Activated CD4-positive, alpha-beta T cell treated with anti-CD3 and anti-CD28 coated beads, Interleukin-2, amount 50 U/mL, for 4 hours (primary cell): ENCODE measurements around the gene DAPK2.

ENCODE experiments used
- DNase-seq, 2 experiments: peaks; one replicate each; pipeline ENCODE4 v3.0.0-alpha.2; 2020

DAPK2 gene

DNA sequence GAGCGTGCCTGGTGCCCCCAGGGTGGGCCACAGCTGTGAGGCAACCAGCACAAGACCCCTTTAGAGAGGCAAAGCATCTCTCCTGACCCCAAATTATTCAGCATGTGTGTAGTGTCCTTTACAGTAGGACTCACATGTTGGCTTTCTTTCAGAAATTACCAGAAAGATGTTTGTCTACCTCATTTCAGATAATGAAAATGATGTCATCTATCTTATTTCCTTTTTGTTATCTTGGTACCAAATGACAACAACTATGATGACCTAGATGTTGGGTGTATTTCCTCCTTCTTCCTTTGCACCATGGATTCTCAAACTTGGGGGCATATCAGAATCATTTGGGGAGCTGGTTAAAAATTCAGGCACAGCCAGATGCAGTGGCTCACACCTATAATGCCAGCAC is 50.5 kb downstream of the DAPK2 start:
- DNase-seq, result no peak

DNA sequence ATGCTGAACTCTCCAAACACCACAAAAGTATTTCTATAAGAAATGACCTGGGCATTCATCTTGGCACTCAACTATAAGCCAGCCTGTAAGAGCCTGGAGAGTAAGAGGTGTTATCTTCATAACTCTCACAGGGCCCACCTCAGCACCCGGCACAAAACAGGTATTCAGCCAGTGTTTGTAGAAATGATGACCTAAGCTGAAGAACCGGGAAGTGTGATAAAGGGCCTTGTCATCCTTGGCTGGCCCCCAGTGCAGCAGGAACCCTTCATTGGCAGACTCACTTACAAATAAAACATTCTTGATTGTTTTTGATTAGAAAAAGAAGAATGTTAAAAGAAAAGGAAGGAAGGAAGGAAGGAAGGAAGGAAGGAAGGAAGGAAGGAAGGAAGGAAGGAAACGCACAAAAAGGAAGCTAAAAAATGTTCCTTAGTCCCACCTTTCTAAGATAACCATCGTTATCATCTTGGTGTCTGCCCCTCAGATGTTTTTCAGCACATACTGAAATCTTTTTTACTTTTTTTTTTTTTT is 52.1 kb downstream of the DAPK2 start:
- DNase-seq, result no peak

- DNase-seq, result no peak
Measured at GRCh38 chr15:63992300-63992699, 54.0 kb downstream of the DAPK2 start.

- no peak for DNase-seq
Measured at GRCh38 chr15:63991706-63992105, 54.6 kb downstream of the DAPK2 start.

GRCh38 chr15:63990454-63990853 is 55.8 kb downstream of the DAPK2 start:
- DNase-seq, result no peak

DNA sequence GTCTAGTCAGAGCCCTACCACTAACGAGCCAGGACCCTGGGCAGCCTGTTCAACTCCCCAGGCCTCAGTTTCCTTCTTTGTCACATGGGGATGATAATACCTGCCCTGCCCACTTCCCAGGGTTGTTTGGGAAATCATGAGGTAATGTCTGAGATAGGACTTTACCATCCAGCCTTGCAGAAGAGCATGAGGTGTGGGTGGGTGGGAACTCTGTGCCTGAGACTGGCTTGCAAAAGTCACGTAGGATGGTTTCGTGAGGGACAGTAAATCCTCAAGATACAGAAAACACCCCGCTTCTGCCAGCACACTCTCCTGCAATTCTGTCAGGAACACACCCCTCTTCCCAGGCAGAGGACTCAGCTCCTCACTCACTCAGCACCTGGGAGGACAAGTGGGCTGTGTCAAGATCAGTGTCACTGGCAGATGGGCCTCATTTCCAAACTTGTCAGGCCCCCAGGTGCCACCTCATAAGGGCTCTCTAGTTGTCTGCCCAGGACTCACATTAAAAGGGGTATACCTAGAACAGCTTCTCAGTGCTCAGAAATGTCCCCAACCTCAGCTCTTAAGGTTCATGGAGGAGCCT is 58.4 kb downstream of the DAPK2 start:
- DNase-seq, result no peak

- DNase-seq, result no peak
Measured at GRCh38 chr15:63986751-63987341, 59.4 kb downstream of the DAPK2 start.

- no peak for DNase-seq
Measured at GRCh38 chr15:63986185-63986680, 60.1 kb downstream of the DAPK2 start.

DNA sequence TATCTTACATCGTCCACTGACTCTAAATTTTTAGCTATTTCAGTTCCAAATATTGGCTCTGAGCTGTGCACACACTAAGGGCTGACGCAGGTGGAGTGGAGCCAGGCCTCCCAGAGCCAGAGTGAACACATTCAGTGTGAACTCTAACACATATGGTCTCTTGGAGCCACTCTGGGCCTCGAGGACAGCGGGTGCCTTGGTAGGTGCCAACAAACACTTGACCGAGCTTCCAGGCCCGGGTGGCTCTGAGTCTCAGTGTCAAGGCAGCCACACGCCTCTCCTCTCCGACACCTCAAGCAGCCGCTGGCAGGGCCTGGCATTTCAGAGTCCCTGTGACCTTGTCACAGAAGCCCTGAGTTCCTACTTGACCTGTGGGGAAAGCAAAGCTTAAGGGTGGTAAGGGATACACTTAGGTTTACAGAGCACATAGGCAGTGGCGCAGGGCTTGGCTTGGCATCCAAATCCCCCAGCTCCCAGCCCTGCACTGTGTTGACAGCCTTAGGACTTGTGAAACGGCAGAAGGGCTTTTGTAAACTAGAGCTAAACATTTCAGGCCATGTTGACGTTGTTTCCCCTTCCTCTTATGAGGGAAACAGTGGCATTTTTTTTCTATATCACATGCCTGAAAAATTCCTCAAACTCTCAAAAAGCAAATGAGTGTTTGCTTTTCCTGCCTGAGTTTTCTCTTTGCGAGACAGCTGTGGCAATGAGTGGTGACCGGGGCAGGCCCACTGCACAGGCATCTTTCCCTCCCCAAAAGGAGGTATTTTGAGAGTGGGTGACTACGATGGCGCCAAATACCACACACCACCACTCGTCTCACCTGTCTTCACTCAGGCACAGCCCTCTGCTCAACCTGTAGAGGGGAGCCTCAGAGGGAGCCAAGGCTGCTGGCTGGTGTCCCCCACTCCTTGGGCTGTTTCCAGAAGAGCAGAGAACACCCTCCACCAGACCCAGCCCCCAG is 60.8 kb downstream of the DAPK2 start:
- no peak for DNase-seq

DNA sequence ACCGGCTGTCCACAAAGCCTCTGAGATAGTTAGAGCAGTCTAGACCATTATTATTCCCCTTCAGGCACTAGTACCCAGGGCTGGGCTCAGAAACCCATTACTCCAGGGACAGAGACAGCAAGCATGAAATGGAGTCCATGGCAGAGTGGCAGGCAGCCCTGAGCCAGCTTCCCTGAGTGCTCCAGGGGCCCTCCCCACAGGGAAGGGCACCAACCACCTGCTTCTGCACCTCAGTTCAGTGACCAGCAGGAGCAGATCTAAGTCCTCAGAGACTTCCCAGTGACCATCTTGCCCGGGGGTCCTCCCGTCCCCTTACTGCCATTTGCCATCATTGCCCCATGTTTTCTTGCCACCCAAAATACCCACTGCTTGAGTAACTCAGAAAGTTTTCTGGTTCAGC is 62.0 kb downstream of the DAPK2 start:
- DNase-seq, result no peak

DNA sequence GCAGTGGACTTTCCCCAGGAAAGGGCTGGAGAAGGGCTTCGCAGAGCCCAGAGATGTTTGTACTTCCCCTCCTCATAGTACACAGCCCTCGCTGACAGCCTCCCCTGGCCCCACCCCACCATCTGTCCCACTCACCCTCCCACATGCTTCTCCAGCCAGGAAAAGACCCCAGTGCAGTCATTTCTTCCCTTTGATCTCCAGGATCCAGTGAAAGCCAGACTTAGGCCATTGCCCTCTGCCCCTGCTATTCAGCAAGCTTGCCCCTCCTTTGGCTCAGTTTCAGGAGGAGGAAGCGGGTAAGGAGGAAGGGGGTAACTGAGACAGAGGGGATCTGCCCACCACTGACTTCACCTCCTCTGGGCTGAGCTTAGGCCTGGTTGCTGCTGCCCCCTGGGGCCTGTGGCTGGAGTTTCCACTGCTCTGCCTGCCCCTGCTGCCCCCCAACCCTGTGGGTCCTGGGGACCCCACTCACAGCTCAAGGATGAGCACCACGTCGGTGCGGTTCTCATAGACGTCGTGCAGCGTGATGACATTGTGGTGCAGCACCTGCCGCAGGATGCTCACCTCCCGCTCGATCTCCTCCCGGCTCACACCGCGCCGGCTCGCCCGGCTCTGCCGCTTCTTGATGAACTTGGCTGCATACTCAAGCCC is 63.1 kb downstream of the DAPK2 start:
- no peak for DNase-seq

- no peak for DNase-seq
Measured at GRCh38 chr15:63982381-63982854, 63.9 kb downstream of the DAPK2 start.

DNA sequence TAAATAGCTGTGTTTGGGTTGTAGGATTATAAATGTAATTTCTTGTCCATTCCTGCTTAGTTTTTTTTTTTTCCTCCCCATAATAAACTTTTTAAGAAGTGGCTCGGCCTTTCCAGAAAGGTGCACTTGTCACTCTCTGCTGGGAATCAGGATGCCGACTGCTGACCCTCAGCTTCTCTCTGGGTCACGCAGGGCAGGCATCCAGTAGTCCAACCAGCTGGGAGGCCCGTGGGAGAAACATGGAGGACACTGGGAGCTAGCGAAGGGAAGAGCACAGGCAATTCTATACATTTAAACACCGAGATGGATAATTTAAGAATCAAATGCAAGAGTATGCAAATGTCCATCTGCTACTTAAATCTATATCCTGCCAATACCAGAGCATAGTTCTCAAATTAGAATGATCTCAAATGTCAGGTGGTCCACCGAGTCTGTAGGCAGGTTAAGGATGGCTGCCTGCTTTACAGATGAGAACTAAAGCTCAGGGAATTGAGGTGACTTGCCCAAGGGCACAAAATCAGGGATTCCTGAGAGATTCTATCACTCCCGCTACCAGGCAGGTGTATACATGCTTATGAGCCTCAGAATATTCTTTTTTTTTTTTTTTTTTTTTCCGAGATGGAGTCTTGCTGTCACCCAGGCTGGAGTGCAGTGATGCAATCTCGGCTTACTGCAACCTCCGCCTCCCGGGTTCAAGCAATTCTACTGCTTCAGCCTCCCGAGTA is 64.5 kb downstream of the DAPK2 start:
- DNase-seq, result no peak

GRCh38 chr15:63979262-63979793 is 67.0 kb downstream of the DAPK2 start:
- DNase-seq, result no peak

GRCh38 chr15:63978511-63979261 is 67.6 kb downstream of the DAPK2 start:
- no peak for DNase-seq

GRCh38 chr15:63977119-63977518 is 69.2 kb downstream of the DAPK2 start:
- DNase-seq, result no peak

- no peak for DNase-seq
Measured at GRCh38 chr15:63974021-63974420, 72.3 kb downstream of the DAPK2 start.

DNA sequence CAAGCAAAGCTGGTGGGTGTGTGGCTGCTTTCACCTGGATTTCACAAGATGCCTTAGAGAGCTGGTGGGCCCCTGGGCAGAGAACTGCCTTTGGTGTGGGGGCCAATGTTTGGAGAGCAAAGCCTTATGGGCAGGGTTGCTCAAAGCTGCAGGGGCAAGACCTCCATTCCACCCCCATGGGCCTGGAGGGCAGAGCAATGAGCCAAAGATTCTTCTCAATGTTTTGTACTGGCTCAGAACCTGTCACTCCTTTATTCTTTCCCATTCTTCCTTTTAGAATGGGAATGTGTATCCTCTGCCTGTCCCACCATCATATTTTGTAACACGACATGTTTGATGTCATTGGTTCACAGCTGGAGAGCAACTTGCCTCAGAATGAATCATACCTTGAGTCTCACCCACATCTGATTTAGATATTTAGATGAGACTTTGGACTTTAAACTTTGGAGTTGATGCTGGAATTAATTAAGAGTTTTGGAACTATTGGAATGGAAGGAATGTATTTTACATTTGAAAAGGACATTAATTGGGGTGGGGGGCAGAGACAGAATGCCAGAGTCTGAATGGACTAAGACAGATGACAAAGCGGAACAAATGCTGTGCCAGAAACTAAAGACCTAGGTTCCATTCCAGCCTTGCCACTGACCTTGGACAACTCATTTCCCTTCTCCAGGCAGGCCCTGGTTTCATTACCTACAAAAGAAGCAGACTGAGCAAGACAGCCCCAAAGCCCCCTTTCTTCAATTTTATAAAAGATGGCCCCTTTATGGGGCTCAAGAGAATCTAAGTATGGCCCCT is 72.9 kb downstream of the DAPK2 start:
- DNase-seq, result no peak

- no peak for DNase-seq
Measured at GRCh38 chr15:63972801-63973200, 73.5 kb downstream of the DAPK2 start.

- DNase-seq, result no peak
Measured at GRCh38 chr15:63971904-63972303, 74.4 kb downstream of the DAPK2 start.
